Caco-2 (cell line): ENCODE results near the gene MAP3K4. TPM values are rescaled to one million over a fixed set of nuclear protein-coding genes. Genes with fewer than 3 reads are reported as not detected.

ENCODE experiments used
- BruUV-seq: library from RNA; stranded (reverse); fragments of 400-500 nt; replicated peaks from 2 replicates; lab custom pipeline; 2021; lab: Mats Ljungman, UMichigan
- CTCF ChIA-PET: fragments of 300-600 bp; sonication (Branson Sonifier 250); formaldehyde crosslinking; loops from one replicate; lab custom pipeline; 2022; ENCODE audit warnings: antibody characterized with exemption; lab: Charles Lee
- POLR2A ChIA-PET: fragments of 300-600 bp; sonication (Branson Sonifier 250); formaldehyde crosslinking; loops from one replicate; lab custom pipeline; 2022; ENCODE audit warnings: antibody characterized with exemption; lab: Charles Lee
- DNase-seq, 2 experiments: peaks; one replicate each; pipeline versions ENCODE4 v3.0.0 to v3.0.0-alpha.2; 2020 to 2022
- H3K27me3 ChIP-seq: replicated peaks from 2 replicates; pipeline ENCODE4 v1.6.0; 2011; ENCODE audit warnings: low read length; ENCODE audit not compliant: control insufficient read depth, insufficient read depth
- H3K36me3 ChIP-seq: 2 replicates; pipeline ENCODE4 v1.5.1; 2011; ENCODE audit warnings: low read length; ENCODE audit not compliant: control insufficient read depth, insufficient read depth
- H3K4me1 ChIP-seq: fragments of 250-450 bp; sonication (Bioruptor Pico); 2 replicates; pipeline ENCODE4 v1.5.1; 2020; ENCODE audit warnings: mild to moderate bottlenecking
- H3K4me3 ChIP-seq: 2 replicates; pipeline ENCODE4 v1.5.1; 2011; ENCODE audit warnings: low read depth, mild to moderate bottlenecking, control low read depth, low read length
- H3K9me3 ChIP-seq: fragments of 250-450 bp; sonication (Bioruptor Pico); 2 replicates; pipeline ENCODE4 v1.5.1; 2020; ENCODE audit warnings: mild to moderate bottlenecking, moderate library complexity
- H3K27ac Mint-ChIP-seq: one replicate; pipeline ENCODE4 v1.8.0; 2022; ENCODE audit warnings: mixed read lengths; ENCODE audit not compliant: unreplicated experiment
- H3K27me3 Mint-ChIP-seq: one replicate; pipeline ENCODE4 v1.8.0; 2022; ENCODE audit warnings: mixed read lengths; ENCODE audit not compliant: insufficient read depth, unreplicated experiment
- H3K36me3 Mint-ChIP-seq: one replicate; pipeline ENCODE4 v1.8.0; 2022; ENCODE audit warnings: mild to moderate bottlenecking, mixed read lengths; ENCODE audit not compliant: insufficient read depth, unreplicated experiment
- H3K4me1 Mint-ChIP-seq: one replicate; pipeline ENCODE4 v1.8.0; 2022; ENCODE audit warnings: low read depth, mixed read lengths; ENCODE audit not compliant: unreplicated experiment
- H3K4me3 Mint-ChIP-seq: one replicate; pipeline ENCODE4 v1.8.0; 2022; ENCODE audit warnings: mild to moderate bottlenecking, moderate library complexity, mixed read lengths; ENCODE audit not compliant: unreplicated experiment
- H3K9me3 Mint-ChIP-seq: one replicate; pipeline ENCODE4 v1.8.0; 2022; ENCODE audit warnings: mixed read lengths; ENCODE audit not compliant: unreplicated experiment
- intact Hi-C: fragments of 100-400 bp; cut with micrococcal nuclease; formaldehyde crosslinking; loops from one replicate; pipeline ENCODE4 v1.10.0; 2022; ENCODE audit not compliant: unreplicated experiment
- total RNA-seq: library from RNA; stranded (reverse); gene quantifications from 2 replicates; pipeline ENCODE4 v1.2.3, GENCODE V29; 2022
- TF ChIP-seq, protein P1 (sequence below), 2 experiments: fragments of 200-600 bp in 1 of 2; IDR thresholded peaks; 1 replicate in 1 of 2; 2 replicates in 1 of 2; pipeline versions ENCODE4 v1.5.1 to v1.8.0; 2011 to 2022; ENCODE audit warnings: antibody characterized with exemption in 1 of 2, control low read depth in 1 of 2, inconsistent platforms in 1 of 2, low read depth in 1 of 2, low read length in 1 of 2, mild to moderate bottlenecking in 1 of 2, moderate library complexity in 1 of 2; ENCODE audit not compliant: insufficient read depth in 1 of 2, severe bottlenecking in 1 of 2, unreplicated experiment in 1 of 2

Gene MAP3K4
- total RNA-seq, 1 experiment from 2014 or later = 34.3 TPM

DNA sequence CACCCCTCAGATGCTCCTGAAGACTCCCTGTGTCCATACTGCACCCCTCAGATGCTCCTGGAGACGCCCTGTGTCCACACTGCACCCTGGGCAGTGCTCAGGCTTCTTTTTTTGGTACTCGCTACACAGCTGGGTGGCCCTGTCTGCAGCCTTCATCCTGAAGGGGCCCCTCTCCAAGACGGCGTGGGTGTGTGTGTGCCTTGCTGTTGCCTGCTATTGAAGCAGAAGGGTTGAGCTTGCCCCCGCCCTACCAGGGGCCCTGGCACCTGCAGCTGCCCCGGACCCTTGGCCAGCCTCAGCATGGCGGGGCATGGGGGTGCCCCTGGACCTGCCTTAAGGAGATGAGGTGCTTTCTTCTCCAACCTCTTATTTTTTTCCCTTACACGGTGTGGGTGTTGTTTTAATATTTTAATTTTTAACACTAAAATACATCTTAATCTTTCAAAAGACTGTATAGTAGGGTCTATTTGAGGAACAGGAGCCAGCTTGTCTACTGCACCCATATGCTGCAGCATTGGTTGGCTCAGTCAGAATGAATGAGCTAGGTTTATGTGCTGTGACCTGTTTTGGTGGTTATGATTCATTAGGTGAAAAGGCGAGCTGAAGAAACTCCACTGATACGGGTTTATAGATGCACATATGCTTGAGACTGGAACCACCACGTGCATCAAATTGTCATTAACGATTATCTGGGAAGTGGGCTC, 146.4 kb downstream of the MAP3K4 start:
- Histone ChIP-seq H3K27me3 (no peaks in the 10 kb centered on the region), H3K36me3 (no peaks in the 10 kb centered on the region), H3K9me3 (no peaks in the 10 kb centered on the region), H3K4me1 (peaks cover 4% of the 10 kb centered on the region; the same call in 1 of the 2 replicates), H3K4me3 (no peak overlapping the region)
- Mint-ChIP-seq H3K36me3 (peaks cover 24% of the 10 kb centered on the region), H3K9me3 (no peaks in the 10 kb centered on the region), H3K27ac (no peak overlapping the region), H3K27me3 (no peaks in the 10 kb centered on the region), H3K4me3 (no peak overlapping the region), H3K4me1 (no peaks in the 10 kb centered on the region)
- CTCF ChIA-PET = interaction anchor here (3.6 kb wide), 1 partner anchor 233 kb away, joined by 30 read pairs; no protein-coding TSS in a partner anchor
- no TSS peak for BruUV-seq
- TF ChIP-seq, protein P1, sequence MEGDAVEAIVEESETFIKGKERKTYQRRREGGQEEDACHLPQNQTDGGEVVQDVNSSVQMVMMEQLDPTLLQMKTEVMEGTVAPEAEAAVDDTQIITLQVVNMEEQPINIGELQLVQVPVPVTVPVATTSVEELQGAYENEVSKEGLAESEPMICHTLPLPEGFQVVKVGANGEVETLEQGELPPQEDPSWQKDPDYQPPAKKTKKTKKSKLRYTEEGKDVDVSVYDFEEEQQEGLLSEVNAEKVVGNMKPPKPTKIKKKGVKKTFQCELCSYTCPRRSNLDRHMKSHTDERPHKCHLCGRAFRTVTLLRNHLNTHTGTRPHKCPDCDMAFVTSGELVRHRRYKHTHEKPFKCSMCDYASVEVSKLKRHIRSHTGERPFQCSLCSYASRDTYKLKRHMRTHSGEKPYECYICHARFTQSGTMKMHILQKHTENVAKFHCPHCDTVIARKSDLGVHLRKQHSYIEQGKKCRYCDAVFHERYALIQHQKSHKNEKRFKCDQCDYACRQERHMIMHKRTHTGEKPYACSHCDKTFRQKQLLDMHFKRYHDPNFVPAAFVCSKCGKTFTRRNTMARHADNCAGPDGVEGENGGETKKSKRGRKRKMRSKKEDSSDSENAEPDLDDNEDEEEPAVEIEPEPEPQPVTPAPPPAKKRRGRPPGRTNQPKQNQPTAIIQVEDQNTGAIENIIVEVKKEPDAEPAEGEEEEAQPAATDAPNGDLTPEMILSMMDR (IDR thresholded peaks at IDR 0.05; ENCODE audit: insufficient read depth in 1 of 2, low read depth in 1 of 2, low read length in 1 of 2, severe bottlenecking in 1 of 2, unreplicated experiment in 1 of 2) = no peak
- intact Hi-C loops = no loop called here
- POLR2A ChIA-PET = interaction anchor here (0.6 kb wide), 1 partner anchor 227 kb away, joined by 5 read pairs; no protein-coding TSS in a partner anchor
- DNase-seq = no peak

DNA sequence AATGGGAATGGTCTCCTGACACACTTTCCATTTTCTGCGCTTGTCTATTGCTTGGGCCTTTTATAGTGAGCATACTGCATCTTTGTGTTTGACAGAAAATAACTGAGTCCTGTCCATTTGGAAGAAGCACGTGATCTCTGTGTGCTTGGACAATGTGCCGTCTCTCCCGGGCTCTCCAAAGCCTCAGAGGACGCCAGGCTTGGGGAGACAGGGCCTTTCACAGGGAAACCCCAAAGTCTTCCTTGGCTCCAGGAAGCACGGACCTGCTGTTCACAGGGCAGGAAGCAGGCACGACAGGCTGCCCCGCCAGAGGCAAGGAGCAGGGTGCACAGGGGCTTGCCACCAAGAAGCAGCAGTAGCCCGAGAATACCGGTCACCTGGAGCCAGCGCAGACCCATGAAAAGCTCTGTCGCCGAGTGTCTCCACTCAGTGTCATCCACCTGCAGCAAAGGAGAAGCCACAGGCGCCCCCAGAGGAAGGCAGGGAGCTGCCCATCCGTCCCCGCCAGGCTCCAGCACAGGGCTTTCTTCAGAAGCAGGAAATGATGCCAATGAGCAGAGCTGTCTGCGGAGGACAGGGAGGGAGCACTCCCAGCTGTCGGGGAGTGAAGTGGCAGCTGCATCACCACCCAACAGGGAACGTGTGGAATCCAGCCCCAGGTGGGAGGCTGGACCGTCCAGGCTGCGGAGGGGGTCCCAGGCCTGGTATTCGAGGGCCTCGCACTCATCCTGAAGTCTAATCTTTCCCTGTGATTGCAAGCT, 147.2 kb downstream of the MAP3K4 start:
- no peaks in the 10 kb centered on the region for H3K36me3 ChIP-seq
- intact Hi-C loops = no loop called here
- TF ChIP-seq, protein P1 (IDR thresholded peaks at IDR 0.05; ENCODE audit: insufficient read depth in 1 of 2, low read depth in 1 of 2, low read length in 1 of 2, severe bottlenecking in 1 of 2, unreplicated experiment in 1 of 2) = no peak
- H3K27me3 ChIP-seq = no peaks in the 10 kb centered on the region
- no peak for DNase-seq
- Mint-ChIP-seq H3K36me3 (peaks cover 24% of the 10 kb centered on the region), H3K4me3 (no peak overlapping the region), H3K9me3 (no peaks in the 10 kb centered on the region), H3K4me1 (no peaks in the 10 kb centered on the region), H3K27me3 (no peaks in the 10 kb centered on the region), H3K27ac (no peak overlapping the region)
- ChIA-PET CTCF (interaction anchor here (2.6 to 3.6 kb wide), 2 partner anchors 232 to 235 kb away, joined by 28 to 30 read pairs; no protein-coding TSS in a partner anchor), POLR2A (interaction anchor here (0.6 kb wide), 1 partner anchor 226 kb away, joined by 5 read pairs; no protein-coding TSS in a partner anchor)
- no TSS peak for BruUV-seq
- H3K4me3 ChIP-seq = no peak overlapping the region
- no peaks in the 10 kb centered on the region for H3K9me3 ChIP-seq
- H3K4me1 ChIP-seq = peaks cover 4% of the 10 kb centered on the region; the same call in 1 of the 2 replicates

DNA sequence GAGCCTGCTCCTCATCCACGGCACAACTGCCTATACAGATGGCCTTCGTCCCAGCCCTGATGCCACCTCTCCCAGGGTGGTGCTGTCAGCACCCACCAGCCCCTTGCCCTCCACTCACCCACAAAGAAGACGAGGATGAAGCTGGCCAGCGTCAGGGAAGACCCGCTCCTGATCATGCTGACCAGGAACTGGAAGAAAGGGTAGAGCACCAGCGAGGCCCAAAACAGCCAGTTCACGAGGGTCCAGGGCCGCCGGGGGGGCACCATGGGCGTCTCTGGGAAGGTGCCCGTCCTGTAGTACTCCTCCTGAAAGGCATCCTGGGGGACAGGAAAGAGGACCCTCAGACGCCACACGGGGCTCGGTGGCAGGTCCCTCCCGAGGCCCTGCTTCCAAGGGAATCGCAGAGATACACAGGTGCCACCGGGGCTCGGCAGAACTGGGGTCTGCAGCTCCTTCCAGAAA, 147.8 kb downstream of the MAP3K4 start:
- H3K27me3 Mint-ChIP-seq = no peaks in the 10 kb centered on the region
- H3K36me3 ChIP-seq = no peaks in the 10 kb centered on the region

More for the DNA sequence above, 147.8 kb downstream of the MAP3K4 start:
- ChIA-PET CTCF (interaction anchor here (1.0 to 3.6 kb wide), 3 partner anchors 79 to 235 kb away, joined by 4 to 30 read pairs (median 28); no protein-coding TSS in a partner anchor), POLR2A (no interaction called here)
- Mint-ChIP-seq H3K4me3 (no peak overlapping the region), H3K36me3 (peaks cover 24% of the 10 kb centered on the region), H3K4me1 (no peaks in the 10 kb centered on the region), H3K9me3 (no peaks in the 10 kb centered on the region), H3K27ac (no peak overlapping the region)
- no peak overlapping the region for H3K4me3 ChIP-seq
- peaks cover 4% of the 10 kb centered on the region; the same call in 1 of the 2 replicates for H3K4me1 ChIP-seq
- H3K27me3 ChIP-seq = no peaks in the 10 kb centered on the region
- BruUV-seq = no TSS peak
- no peaks in the 10 kb centered on the region for H3K9me3 ChIP-seq
- TF ChIP-seq, protein P1 (IDR thresholded peaks at IDR 0.05; ENCODE audit: insufficient read depth in 1 of 2, low read depth in 1 of 2, low read length in 1 of 2, severe bottlenecking in 1 of 2, unreplicated experiment in 1 of 2) = no peak
- intact Hi-C loops = no loop called here
- DNase-seq = no peak
